Naive thymus-derived CD4-positive, alpha-beta T cell (primary cell): ENCODE measurements around the gene MLST8. TPM values are rescaled to one million over a fixed set of nuclear protein-coding genes. Genes with fewer than 3 reads are reported as not detected.

Source experiments
- ATAC-seq: fragments of 150-1000 bp; cut with Tn5 transposase; 2 replicates; pipeline ENCODE4 v1.10.0; 2021; ENCODE audit warnings: mild to moderate bottlenecking, moderate library complexity
- CTCF ChIA-PET: fragments of 350-600 bp; sonication (Branson Sonifier 250); formaldehyde crosslinking; loops from one replicate; lab custom pipeline; 2021; ENCODE audit warnings: antibody characterized with exemption; lab: Charles Lee
- POLR2A ChIA-PET: fragments of 350-600 bp; sonication (Branson Sonifier 250); formaldehyde crosslinking; loops from one replicate; lab custom pipeline; 2021; ENCODE audit warnings: antibody characterized with exemption, inconsistent platforms; lab: Charles Lee
- DNase-seq, 9 donors: peaks; one replicate each; pipeline versions ENCODE4 v3.0.0 to v3.0.0-alpha.2; 2020 to 2022; ENCODE audit warnings: mixed read lengths in 1 of 9
- H3K27ac ChIP-seq: one replicate; pipeline ENCODE4 v1.7.0; 2013; ENCODE audit warnings: mild to moderate bottlenecking, low read depth, low read length, moderate library complexity
- H3K27me3 ChIP-seq, 2 donors: one replicate each; pipeline ENCODE4 v1.7.0; 2013; ENCODE audit warnings: low read length in 2 of 2, mild to moderate bottlenecking in 2 of 2, moderate library complexity in 2 of 2; ENCODE audit not compliant: control insufficient read depth in 2 of 2, insufficient read depth in 2 of 2
- H3K36me3 ChIP-seq, 3 experiments: 1 replicate in 2 of 3; 2 replicates in 1 of 3; pipeline ENCODE4 v1.7.0; 2013; ENCODE audit warnings: low read length in 3 of 3, mild to moderate bottlenecking in 3 of 3, moderate library complexity in 1 of 3; ENCODE audit not compliant: insufficient read depth in 3 of 3, control insufficient read depth in 2 of 3
- H3K4me1 ChIP-seq, 2 donors: one replicate each; pipeline ENCODE4 v1.7.0; 2013; ENCODE audit warnings: low read length in 2 of 2, mild to moderate bottlenecking in 2 of 2, moderate library complexity in 1 of 2; ENCODE audit not compliant: control insufficient read depth in 2 of 2, insufficient read depth in 2 of 2
- H3K4me3 ChIP-seq: 2 replicates; pipeline ENCODE4 v1.7.0; 2013; ENCODE audit warnings: mild to moderate bottlenecking, low read length
- H3K9me3 ChIP-seq, 3 experiments: 1 replicate in 2 of 3; 2 replicates in 1 of 3; pipeline ENCODE4 v1.7.0; 2013; ENCODE audit warnings: low read length in 3 of 3; ENCODE audit not compliant: control insufficient read depth in 2 of 3
- H3K27ac Mint-ChIP-seq, 9 donors: one replicate each; pipeline ENCODE4 v1.8.0; 2020 to 2022; ENCODE audit warnings: mixed read lengths in 9 of 9, mild to moderate bottlenecking in 8 of 9, moderate library complexity in 5 of 9, inconsistent platforms in 2 of 9
- H3K27me3 Mint-ChIP-seq, 5 donors: one replicate each; pipeline ENCODE4 v1.8.0; 2021 to 2022; ENCODE audit warnings: mixed read lengths in 5 of 5, mild to moderate bottlenecking in 1 of 5
- H3K36me3 Mint-ChIP-seq, 5 donors: one replicate each; pipeline ENCODE4 v1.8.0; 2020 to 2022; ENCODE audit warnings: mixed read lengths in 5 of 5, mild to moderate bottlenecking in 3 of 5, inconsistent platforms in 1 of 5
- H3K4me1 Mint-ChIP-seq, 7 donors: one replicate each; pipeline ENCODE4 v1.8.0; 2020 to 2022; ENCODE audit warnings: mixed read lengths in 7 of 7, mild to moderate bottlenecking in 3 of 7, inconsistent platforms in 1 of 7
- H3K4me3 Mint-ChIP-seq, 10 donors: one replicate each; pipeline ENCODE4 v1.8.0; 2020 to 2022; ENCODE audit warnings: mild to moderate bottlenecking in 10 of 10, mixed read lengths in 10 of 10, moderate library complexity in 6 of 10, inconsistent platforms in 2 of 10
- H3K9me3 Mint-ChIP-seq, 11 donors: one replicate each; pipeline ENCODE4 v1.8.0; 2020 to 2022; ENCODE audit warnings: mixed read lengths in 11 of 11, mild to moderate bottlenecking in 4 of 11, inconsistent platforms in 1 of 11, moderate library complexity in 1 of 11
- intact Hi-C, 2 donors: fragments of 100-400 bp; cut with micrococcal nuclease; formaldehyde crosslinking; loops; one replicate each; pipeline ENCODE4 v1.15.1; 2023
- polyA plus RNA-seq, 2 donors: library from polyadenylated mRNA; unstranded; fragments of 300-500 nt; fragmentation: Illumina TruSeq; gene quantifications; one replicate each; pipeline ENCODE4 v1.2.3, GENCODE V29; 2021
- total RNA-seq, 6 experiments: library from RNA in 5 of 6; stranded (reverse) in 5 of 6; gene quantifications; 1 replicate in 5 of 6; 2 replicates in 1 of 6; pipeline ENCODE4 v1.2.3 and lab custom pipeline; 2021 to 2026

MLST8 gene
- total and polyA plus RNA-seq, 7 experiments from 2014 or later: 20.7 to 41.2 (median 35.5) TPM

DNA sequence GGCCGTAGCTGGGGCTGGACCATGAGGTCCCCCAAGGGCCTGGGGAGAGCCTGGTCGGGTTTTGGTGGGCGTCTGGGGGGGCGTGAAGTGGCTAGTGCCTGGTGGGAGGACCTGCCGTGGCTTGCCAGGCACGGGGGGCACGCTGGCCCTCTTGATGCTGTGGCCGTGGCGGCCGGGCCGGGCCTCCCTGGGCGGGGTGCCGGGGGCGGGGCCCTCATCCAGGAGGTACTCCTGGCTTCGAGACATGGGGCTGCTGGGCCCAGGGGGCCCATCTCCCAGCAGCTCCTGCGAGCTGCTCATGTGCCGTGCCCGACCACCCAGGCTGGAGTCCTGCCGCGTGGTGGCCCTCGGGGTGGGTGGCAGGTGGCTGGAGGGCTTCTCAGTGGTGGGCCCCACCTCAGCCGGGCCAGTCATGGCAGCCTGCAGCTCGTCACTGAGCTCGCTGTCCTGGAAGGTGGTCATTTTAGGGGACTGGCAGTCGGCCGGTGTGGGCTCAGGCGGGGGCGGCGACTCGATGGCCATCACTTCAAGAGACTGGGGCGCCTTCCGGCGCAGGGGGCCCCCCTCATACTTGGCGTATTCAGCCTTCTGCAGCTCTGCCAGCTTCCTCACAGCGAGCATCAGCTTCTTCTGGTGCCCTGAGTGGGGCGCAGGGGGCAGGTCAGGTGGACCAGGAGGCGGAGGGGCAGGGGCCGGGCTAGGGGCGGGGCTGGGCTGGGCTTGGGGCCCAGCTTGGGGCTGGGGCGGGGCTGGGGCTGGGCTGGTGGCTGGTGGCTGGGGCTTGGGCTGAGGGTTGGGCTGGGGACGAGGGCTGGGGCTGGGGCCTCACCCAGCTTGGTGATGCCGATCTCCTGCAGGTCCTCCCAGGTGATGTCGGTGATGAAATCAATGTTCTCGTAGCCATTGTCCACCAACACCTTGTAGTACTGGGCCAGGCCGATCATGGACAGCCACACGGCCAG, 24.0 kb upstream of the MLST8 start:
- Histone ChIP-seq H3K27me3 (no peaks in the 10 kb centered on the region), H3K4me1 (no peaks in the 10 kb centered on the region), H3K9me3 (no peaks in the 10 kb centered on the region), H3K27ac (no peak overlapping the region), H3K36me3 (peaks cover 0 to 14% (median 0%) of the 10 kb centered on the region in 3 experiments), H3K4me3 (no peak overlapping the region)
- H3K4me3 Mint-ChIP-seq: no peak overlapping the region
- intact Hi-C loops: no loop called here
- ChIA-PET POLR2A (no interaction called here), CTCF (no interaction called here)
- H3K9me3 Mint-ChIP-seq: peaks cover 0 to 2% (median 0%) of the 10 kb centered on the region in 11 donors
- peaks cover 0 to 1% (median 0%) of the 10 kb centered on the region in 5 donors for H3K36me3 Mint-ChIP-seq
- ATAC-seq (no peak), DNase-seq (no peak)
- peaks cover 0 to 2% (median 0%) of the 10 kb centered on the region in 7 donors for H3K4me1 Mint-ChIP-seq
- H3K27me3 Mint-ChIP-seq: no peaks in the 10 kb centered on the region
- no peak overlapping the region for H3K27ac Mint-ChIP-seq

DNA sequence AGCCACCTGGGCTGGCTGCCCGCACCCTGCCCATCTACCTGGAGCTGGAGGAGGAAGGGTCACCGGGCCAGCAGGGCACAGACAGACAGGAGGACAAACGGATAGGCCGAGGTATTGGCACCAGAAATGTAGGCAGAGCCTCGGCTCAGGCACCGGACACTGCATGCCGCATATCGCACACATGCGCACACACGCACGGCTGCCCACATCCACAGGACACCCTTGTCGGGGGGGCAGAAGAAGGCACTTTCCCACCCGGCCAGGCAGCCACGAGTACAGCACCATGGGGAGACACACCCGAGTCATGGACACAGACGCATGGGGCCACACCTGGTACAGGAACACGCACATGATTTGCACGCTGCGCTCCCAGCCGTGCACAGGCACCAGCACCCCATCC, 23.3 kb upstream of the MLST8 start:
- H3K4me1 Mint-ChIP-seq: peaks cover 0 to 2% (median 0%) of the 10 kb centered on the region in 7 donors
- Histone ChIP-seq H3K4me3 (no peak overlapping the region), H3K9me3 (no peaks in the 10 kb centered on the region), H3K36me3 (peaks cover 0 to 8% (median 0%) of the 10 kb centered on the region in 3 experiments), H3K27ac (no peak overlapping the region), H3K4me1 (no peaks in the 10 kb centered on the region), H3K27me3 (no peaks in the 10 kb centered on the region)
- peaks cover 0 to 1% (median 0%) of the 10 kb centered on the region in 5 donors for H3K36me3 Mint-ChIP-seq
- ChIA-PET CTCF (no interaction called here), POLR2A (no interaction called here)
- intact Hi-C loops: no loop called here
- H3K4me3 Mint-ChIP-seq: no peak overlapping the region
- H3K9me3 Mint-ChIP-seq: peaks cover 0 to 2% (median 0%) of the 10 kb centered on the region in 11 donors
- DNase-seq (no peak), ATAC-seq (no peak)
- no peak overlapping the region for H3K27ac Mint-ChIP-seq
- H3K27me3 Mint-ChIP-seq: no peaks in the 10 kb centered on the region

GRCh38 chr16:2183671-2184070, 21.6 kb upstream of the MLST8 start:
- intact Hi-C loops: no loop called here
- Mint-ChIP-seq H3K4me3 (no peak overlapping the region), H3K27ac (no peak overlapping the region), H3K9me3 (peaks cover 0 to 2% (median 0%) of the 10 kb centered on the region in 11 donors), H3K36me3 (no peaks in the 10 kb centered on the region), H3K4me1 (peaks cover 0 to 2% (median 0%) of the 10 kb centered on the region in 7 donors), H3K27me3 (no peaks in the 10 kb centered on the region)
- Histone ChIP-seq H3K4me1 (no peaks in the 10 kb centered on the region), H3K27me3 (no peaks in the 10 kb centered on the region), H3K4me3 (no peak overlapping the region), H3K36me3 (no peaks in the 10 kb centered on the region), H3K27ac (no peak overlapping the region), H3K9me3 (no peaks in the 10 kb centered on the region)
- DNase-seq (no peak), ATAC-seq (no peak)
- CTCF ChIA-PET: no interaction called here
- POLR2A ChIA-PET: no interaction called here

- H3K4me3 Mint-ChIP-seq: no peak overlapping the region
- POLR2A ChIA-PET: no interaction called here
- ATAC-seq (peak; percentile 14), DNase-seq (no peak)
- H3K9me3 Mint-ChIP-seq: peaks cover 0 to 2% (median 0%) of the 10 kb centered on the region in 11 donors
- peaks cover 0 to 2% (median 0%) of the 10 kb centered on the region in 7 donors for H3K4me1 Mint-ChIP-seq
- no peaks in the 10 kb centered on the region for H3K36me3 ChIP-seq
- intact Hi-C loops: no loop called here
- H3K27me3 Mint-ChIP-seq: no peaks in the 10 kb centered on the region
- no peak overlapping the region for H3K27ac ChIP-seq
- no peaks in the 10 kb centered on the region for H3K36me3 Mint-ChIP-seq
- no peaks in the 10 kb centered on the region for H3K9me3 ChIP-seq
- CTCF ChIA-PET: no interaction called here
- no peaks in the 10 kb centered on the region for H3K4me1 ChIP-seq
- H3K27me3 ChIP-seq: no peaks in the 10 kb centered on the region
- no peak overlapping the region for H3K4me3 ChIP-seq
- H3K27ac Mint-ChIP-seq: no peak overlapping the region
These were observed 20.9 kb upstream of the MLST8 start for GRCh38 chr16:2184346-2184745.

DNA sequence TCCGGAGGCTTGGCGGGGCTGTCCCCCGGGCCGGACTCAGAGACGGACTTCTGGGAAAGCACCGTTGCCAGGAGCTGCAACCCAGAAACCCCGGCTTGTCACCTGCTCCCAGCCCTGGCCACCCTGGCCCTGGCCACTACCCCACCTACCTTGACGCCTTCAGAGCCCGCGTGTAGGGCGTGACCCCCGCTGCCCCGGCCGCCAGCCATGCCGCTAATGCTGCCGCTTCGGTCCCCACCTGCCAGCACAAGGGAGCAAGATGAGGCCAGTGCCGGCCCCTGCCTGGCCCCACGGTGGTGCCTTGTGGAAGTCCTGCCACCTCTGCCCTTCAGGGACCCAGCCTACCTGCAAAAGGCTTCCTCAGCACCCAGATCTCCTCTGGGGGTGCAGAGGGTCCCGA, 20.3 kb upstream of the MLST8 start:
- no peaks in the 10 kb centered on the region for H3K27me3 Mint-ChIP-seq
- Histone ChIP-seq H3K9me3 (no peaks in the 10 kb centered on the region), H3K27me3 (no peaks in the 10 kb centered on the region), H3K4me3 (no peak overlapping the region), H3K4me1 (no peaks in the 10 kb centered on the region), H3K27ac (no peak overlapping the region), H3K36me3 (no peaks in the 10 kb centered on the region)
- no peak for DNase-seq
- ChIA-PET CTCF (interaction anchor here (0.6 kb wide), 1 partner anchor 10 kb away, joined by 3 read pairs; no protein-coding TSS in a partner anchor), POLR2A (no interaction called here)
- no peaks in the 10 kb centered on the region for H3K36me3 Mint-ChIP-seq
- no peak for ATAC-seq
- no peak overlapping the region for H3K27ac Mint-ChIP-seq
- H3K4me1 Mint-ChIP-seq: peaks cover 0 to 2% (median 0%) of the 10 kb centered on the region in 7 donors
- H3K4me3 Mint-ChIP-seq: no peak overlapping the region
- peaks cover 0 to 2% (median 0%) of the 10 kb centered on the region in 11 donors for H3K9me3 Mint-ChIP-seq
- intact Hi-C loops: no loop called here

- POLR2A ChIA-PET: no interaction called here
- H3K27ac ChIP-seq: no peak overlapping the region
- no peaks in the 10 kb centered on the region for H3K4me1 ChIP-seq
- H3K4me1 Mint-ChIP-seq: peaks cover 0 to 2% (median 0%) of the 10 kb centered on the region in 7 donors
- no peak overlapping the region for H3K4me3 ChIP-seq
- H3K4me3 Mint-ChIP-seq: no peak overlapping the region
- H3K9me3 Mint-ChIP-seq: peaks cover 0 to 2% (median 0%) of the 10 kb centered on the region in 11 donors
- H3K36me3 ChIP-seq: no peaks in the 10 kb centered on the region
- H3K9me3 ChIP-seq: no peaks in the 10 kb centered on the region
- no peaks in the 10 kb centered on the region for H3K36me3 Mint-ChIP-seq
- no peak for DNase-seq
- H3K27me3 Mint-ChIP-seq: no peaks in the 10 kb centered on the region
- H3K27me3 ChIP-seq: no peaks in the 10 kb centered on the region
- intact Hi-C loops: no loop called here
- H3K27ac Mint-ChIP-seq: no peak overlapping the region
- CTCF ChIA-PET: no interaction called here
- no peak for ATAC-seq
These were observed 19.2 kb upstream of the MLST8 start for GRCh38 chr16:2186064-2186463.
